Tibial nerve (tissue), 4 donors: ENCODE measurements around the gene SLBP.

ENCODE experiments used
- CTCF ChIP-seq, 5 experiments: fragments of 200-600 bp in 3 of 5; fragments of 450-650 bp in 2 of 5; sonication (generic) in 3 of 5; IDR thresholded peaks; one replicate each; pipeline ENCODE4 v1.5.1; 2016 to 2019; ENCODE audit warnings: antibody characterized with exemption in 5 of 5, mild to moderate bottlenecking in 3 of 5, moderate library complexity in 2 of 5
- EP300 ChIP-seq, 2 donors: sonication (generic); formaldehyde crosslinking; IDR thresholded peaks; one replicate each; pipeline ENCODE4 v1.6.1; 2017; ENCODE audit warnings: antibody characterized with exemption in 2 of 2, mild to moderate bottlenecking in 1 of 2

GRCh38 chr4:1741208-1741607, 29.1 kb upstream of the SLBP start:
- TF ChIP-seq CTCF (IDR thresholded peaks at IDR 0.05) (no peak), EP300 (IDR thresholded peaks at IDR 0.05) (no peak)
